GM12875 (cell line): ENCODE measurements around the gene CDRT15.
"Not testable (repeated sequence)": the region's sequence is repeated elsewhere in the genome, so short reads cannot be mapped to it uniquely, and the experiment has no call there.

ENCODE experiments used
- H3K4me3 ChIP-seq: one replicate; pipeline ENCODE4 v1.5.1; 2011; ENCODE audit warnings: low read depth, low read length, control low read depth
- CTCF ChIP-seq: IDR thresholded peaks from 2 replicates; pipeline ENCODE4 v1.5.1; 2011; ENCODE audit warnings: low read depth, mild to moderate bottlenecking, control low read depth, inconsistent platforms, low read length, moderate library complexity, borderline replicate concordance; ENCODE audit not compliant: insufficient read depth

CDRT15 gene

GRCh38 chr17:14198013-14198412 is 38.6 kb downstream of the CDRT15 start:
- H3K4me3 ChIP-seq = no peak overlapping the region
- TF ChIP-seq CTCF = no peak

GRCh38 chr17:14197586-14197985 is 39.1 kb downstream of the CDRT15 start:
- H3K4me3 ChIP-seq = no peak overlapping the region
- TF ChIP-seq CTCF = no peak

GRCh38 chr17:14197057-14197456 is 39.6 kb downstream of the CDRT15 start:
- no peak overlapping the region for H3K4me3 ChIP-seq
- no peak for TF ChIP-seq CTCF

- no peak overlapping the region for H3K4me3 ChIP-seq
- TF ChIP-seq CTCF = peak; percentile 54; the same call in 1 of the 2 replicates
Measured at GRCh38 chr17:14196377-14196997, 40.2 kb downstream of the CDRT15 start.

GRCh38 chr17:14192636-14193344 is 43.9 kb downstream of the CDRT15 start:
- H3K4me3 ChIP-seq = not testable (repeated sequence)

- H3K4me3 ChIP-seq = not testable (repeated sequence)
Measured at GRCh38 chr17:14192039-14192438, 44.6 kb downstream of the CDRT15 start.

GRCh38 chr17:14191469-14191868 is 45.2 kb downstream of the CDRT15 start:
- H3K4me3 ChIP-seq = not testable (repeated sequence)

- H3K4me3 ChIP-seq = not testable (repeated sequence)
Measured at GRCh38 chr17:14190774-14191173, 45.9 kb downstream of the CDRT15 start.

GRCh38 chr17:14186443-14186842 is 50.2 kb downstream of the CDRT15 start:
- not testable (repeated sequence) for H3K4me3 ChIP-seq
